Measurements from ENCODE around the gene CASK. TPM values are rescaled to one million over a fixed set of nuclear protein-coding genes. Genes with fewer than 3 reads are reported as not detected.

CASK gene
- total and polyA plus RNA-seq, 7 donors: 9.5 to 37.1 (median 18.4) TPM

DNA sequence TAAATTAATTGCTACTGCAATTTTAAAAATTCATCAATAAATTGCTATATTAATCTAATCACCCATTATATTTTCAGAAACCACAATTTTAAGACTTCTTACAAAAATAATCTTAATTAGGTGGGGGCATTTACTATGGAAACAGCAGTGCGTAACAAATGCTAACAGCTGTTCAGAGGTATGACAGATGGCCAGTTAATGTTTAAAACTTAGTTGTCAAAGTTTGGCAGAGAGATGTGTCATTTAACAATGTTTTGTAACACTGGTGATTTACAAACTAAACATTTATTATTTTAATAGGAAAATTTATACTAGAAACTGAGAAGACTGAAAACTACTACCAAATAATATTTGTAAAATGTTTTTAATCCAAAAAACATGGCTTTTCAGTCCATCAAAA, 319.8 kb downstream of the CASK start:
- Histone ChIP-seq H3K27ac (no peak overlapping the region), H3K27me3 (no peaks in the 10 kb centered on the region), H3K36me3 (no peaks in the 10 kb centered on the region), H3K4me1 (no peaks in the 10 kb centered on the region), H3K9me3 (no peaks in the 10 kb centered on the region), H3K4me3 (no peak overlapping the region)
- intact Hi-C loops (cut with DNase I): no loop called here
- 77% methylated on average over 1 of the region's 1 CpG for WGBS, 2 donors
- TF ChIP-seq POLR2AphosphoS5 (IDR thresholded peaks at IDR 0.05) (no peak), EP300 (IDR thresholded peaks at IDR 0.05) (no peak), POLR2A (IDR thresholded peaks at IDR 0.05) (no peak), CTCF (IDR thresholded peaks at IDR 0.05) (no peak)
- DNase-seq: no peak

- no peaks in the 10 kb centered on the region for H3K27me3 ChIP-seq
- no peaks in the 10 kb centered on the region for H3K36me3 ChIP-seq
- DNase-seq: no peak
- intact Hi-C loops (cut with DNase I): no loop called here
- H3K9me3 ChIP-seq: no peaks in the 10 kb centered on the region
- no peak overlapping the region for H3K27ac ChIP-seq
- 95 to 100% methylated on average over 2 of the region's 2 CpGs for WGBS, 2 donors
- H3K4me1 ChIP-seq: no peaks in the 10 kb centered on the region
- no peak for TF ChIP-seq POLR2A (IDR thresholded peaks at IDR 0.05)
- TF ChIP-seq POLR2AphosphoS5 (IDR thresholded peaks at IDR 0.05): no peak
- TF ChIP-seq CTCF (IDR thresholded peaks at IDR 0.05): no peak
- TF ChIP-seq EP300 (IDR thresholded peaks at IDR 0.05): no peak
- no peak overlapping the region for H3K4me3 ChIP-seq
These were observed 320.5 kb downstream of the CASK start for GRCh38 chrX:41602816-41603345.

DNA sequence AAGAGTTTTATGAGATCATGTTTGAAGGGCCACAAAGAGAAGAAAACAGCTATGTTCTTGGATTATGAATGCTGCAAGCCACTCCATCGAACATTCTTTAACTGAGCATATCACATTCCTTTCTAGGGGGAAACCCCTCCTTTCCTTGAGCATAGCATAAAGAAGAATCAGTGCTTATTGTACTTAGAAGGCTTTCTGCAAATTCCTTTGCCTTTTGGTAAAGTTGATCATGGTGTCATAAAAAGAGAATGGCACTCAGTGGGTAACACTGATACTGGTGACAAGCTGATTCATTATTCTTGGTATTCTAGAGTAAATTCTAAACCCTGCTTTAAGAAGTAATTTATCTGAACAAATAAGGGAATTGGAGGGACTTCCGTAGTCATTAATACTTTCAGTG, 323.1 kb downstream of the CASK start:
- no peak for DNase-seq
- Histone ChIP-seq H3K9me3 (no peaks in the 10 kb centered on the region), H3K36me3 (no peaks in the 10 kb centered on the region), H3K4me1 (no peaks in the 10 kb centered on the region), H3K27ac (peak overlapping the region in 1 of 4 donors; percentile 22), H3K4me3 (no peak overlapping the region), H3K27me3 (no peaks in the 10 kb centered on the region)
- TF ChIP-seq POLR2A (IDR thresholded peaks at IDR 0.05): no peak
- TF ChIP-seq CTCF (IDR thresholded peaks at IDR 0.05): no peak
- no peak for TF ChIP-seq POLR2AphosphoS5 (IDR thresholded peaks at IDR 0.05)
- TF ChIP-seq EP300 (IDR thresholded peaks at IDR 0.05): no peak
- WGBS, 2 donors: 78 to 84% methylated on average over 2 of the region's 2 CpGs
- intact Hi-C loops (cut with DNase I): no loop called here

DNA sequence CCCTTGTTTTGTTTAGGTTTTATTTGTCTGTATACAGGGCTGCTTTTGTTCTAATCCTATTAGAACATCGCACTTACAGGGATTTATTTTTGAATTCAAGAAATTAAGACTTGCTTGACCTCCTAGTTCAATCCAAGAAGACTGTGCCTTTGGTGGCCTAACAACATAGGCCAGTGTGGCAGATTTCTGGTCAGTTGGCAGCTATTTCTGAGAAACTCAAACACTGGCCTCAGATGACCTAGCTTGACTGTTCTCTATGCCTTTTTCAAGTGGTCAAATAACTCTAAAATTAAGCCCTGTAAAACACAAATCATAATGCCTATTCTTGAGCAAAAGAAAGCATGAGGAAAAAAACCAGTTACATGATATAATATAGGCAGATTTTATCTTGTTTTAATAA, 323.8 kb downstream of the CASK start:
- no peak for DNase-seq
- Histone ChIP-seq H3K27me3 (no peaks in the 10 kb centered on the region), H3K4me1 (no peaks in the 10 kb centered on the region), H3K36me3 (no peaks in the 10 kb centered on the region), H3K9me3 (no peaks in the 10 kb centered on the region), H3K4me3 (no peak overlapping the region), H3K27ac (peak overlapping the region in 1 of 4 donors; percentile 23)
- WGBS, 2 donors: 78 to 93% methylated on average over 1 of the region's 1 CpG
- TF ChIP-seq POLR2AphosphoS5 (IDR thresholded peaks at IDR 0.05) (no peak), CTCF (IDR thresholded peaks at IDR 0.05) (no peak), POLR2A (IDR thresholded peaks at IDR 0.05) (no peak), EP300 (IDR thresholded peaks at IDR 0.05) (no peak)
- intact Hi-C loops (cut with DNase I): no loop called here

DNA sequence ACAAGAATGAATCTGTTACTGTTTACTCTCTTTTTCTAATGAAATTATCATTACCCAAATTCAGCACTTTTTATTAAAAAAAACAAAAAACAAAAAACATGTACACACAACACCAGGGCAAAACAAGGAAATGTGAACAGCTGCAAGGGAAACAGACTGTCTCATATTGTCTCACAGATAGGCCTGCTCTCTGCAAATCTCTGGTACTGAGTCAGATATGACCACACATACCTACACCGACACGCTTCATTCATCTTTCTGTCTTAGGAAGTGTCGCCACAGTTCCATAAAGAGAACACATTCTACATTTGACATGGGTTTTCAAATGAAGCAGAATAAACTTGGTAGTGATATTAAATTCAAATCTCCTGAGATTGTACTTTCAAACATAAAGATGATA, 326.8 kb downstream of the CASK start:
- Histone ChIP-seq H3K36me3 (no peaks in the 10 kb centered on the region), H3K4me1 (no peaks in the 10 kb centered on the region), H3K9me3 (no peaks in the 10 kb centered on the region), H3K4me3 (no peak overlapping the region), H3K27ac (no peak overlapping the region), H3K27me3 (no peaks in the 10 kb centered on the region)
- TF ChIP-seq POLR2A (IDR thresholded peaks at IDR 0.05) (no peak), POLR2AphosphoS5 (IDR thresholded peaks at IDR 0.05) (no peak), CTCF (IDR thresholded peaks at IDR 0.05) (no peak), EP300 (IDR thresholded peaks at IDR 0.05) (no peak)
- no peak for DNase-seq
- intact Hi-C loops (cut with DNase I): no loop called here
- 17 to 39% methylated on average over 3 of the region's 3 CpGs for WGBS, 2 donors

Measured in sigmoid colon (tissue), 7 donors.